ENCODE measurements around the gene GRAPL. TPM values are rescaled to one million over a fixed set of nuclear protein-coding genes. Genes with fewer than 3 reads are reported as not detected.
"Not testable (repeated sequence)": the region's sequence is repeated elsewhere in the genome, so short reads cannot be mapped to it uniquely, and the experiment has no call there.

The GRAPL gene
- total RNA-seq, 2 experiments from 2014 or later, result 121 to 261 TPM

DNA sequence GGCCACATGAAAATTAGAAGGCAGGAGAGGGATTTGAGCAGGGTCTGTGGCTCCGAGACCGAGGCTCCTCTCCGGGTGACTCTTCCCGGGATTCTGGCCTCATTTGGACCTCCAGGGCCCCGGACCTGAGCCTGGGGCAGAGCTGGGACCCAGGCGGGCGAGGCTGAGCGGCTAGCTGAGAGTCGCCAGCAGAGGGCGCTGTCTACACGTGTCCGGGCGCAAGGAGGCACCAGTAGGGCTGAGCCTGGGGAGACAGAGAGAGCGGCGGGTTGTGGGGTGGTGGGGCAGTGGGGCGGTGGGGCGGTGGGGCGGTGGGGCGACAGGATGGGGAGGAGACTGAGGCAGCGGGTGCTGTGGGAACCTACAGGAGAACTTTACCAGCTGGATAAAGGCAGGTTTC lies 75.1 kb downstream of the GRAPL start:
- H3K4me3 ChIP-seq (ENCODE audit: low read depth, low read length, poor library complexity, severe bottlenecking); BruUV-seq (replicated peaks); H3K9me2 ChIP-seq (ENCODE audit: insufficient read depth, low read length); H3K36me3 ChIP-seq (ENCODE audit: insufficient read depth, low read length); H3K27ac ChIP-seq (ENCODE audit: low read depth, low read length, poor library complexity, severe bottlenecking); H3K9me3 ChIP-seq (ENCODE audit: low read length); H3K79me2 ChIP-seq (ENCODE audit: insufficient read depth, low read depth, low read length); H2AFZ ChIP-seq (ENCODE audit: low read length); intact Hi-C loops (cut with micrococcal nuclease; ENCODE audit: unreplicated experiment); H4K20me1 ChIP-seq (ENCODE audit: insufficient read depth, low read length); CTCF ChIA-PET (ENCODE audit: unreplicated experiment); POLR2A ChIA-PET; H3K4me2 ChIP-seq (ENCODE audit: low read length); DNase-seq (ENCODE audit: low spot score); H3K4me1 ChIP-seq (ENCODE audit: insufficient read depth, low read length, poor library complexity, severe bottlenecking): not testable (repeated sequence)

DNA sequence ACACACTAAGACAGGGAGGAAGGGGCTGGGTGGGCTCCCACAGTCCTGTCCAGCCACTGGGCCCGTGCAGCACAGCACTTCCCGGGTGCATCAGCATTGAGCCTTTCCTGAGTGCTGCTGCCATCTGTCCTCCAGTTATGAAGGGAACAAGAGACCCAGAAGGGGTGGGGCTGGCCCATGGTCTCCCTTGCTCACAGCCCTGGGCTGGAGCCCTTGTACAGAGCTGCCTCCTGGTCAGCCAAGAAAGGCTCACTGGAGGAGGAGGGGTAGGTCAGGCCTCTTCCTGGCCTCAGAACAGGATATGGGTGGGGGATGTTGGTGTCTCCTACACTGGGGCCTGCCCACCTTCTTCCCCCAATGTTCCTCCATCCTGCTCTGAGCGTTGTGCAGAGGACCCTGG lies 76.0 kb downstream of the GRAPL start:
- BruUV-seq (replicated peaks); H2AFZ ChIP-seq (ENCODE audit: low read length); CTCF ChIA-PET (ENCODE audit: unreplicated experiment); POLR2A ChIA-PET; H4K20me1 ChIP-seq (ENCODE audit: insufficient read depth, low read length); H3K27ac ChIP-seq (ENCODE audit: low read depth, low read length, poor library complexity, severe bottlenecking); H3K79me2 ChIP-seq (ENCODE audit: insufficient read depth, low read depth, low read length); H3K9me3 ChIP-seq (ENCODE audit: low read length); DNase-seq (ENCODE audit: low spot score); H3K36me3 ChIP-seq (ENCODE audit: insufficient read depth, low read length); H3K4me3 ChIP-seq (ENCODE audit: low read depth, low read length, poor library complexity, severe bottlenecking); H3K4me1 ChIP-seq (ENCODE audit: insufficient read depth, low read length, poor library complexity, severe bottlenecking); H3K4me2 ChIP-seq (ENCODE audit: low read length); intact Hi-C loops (cut with micrococcal nuclease; ENCODE audit: unreplicated experiment); H3K9me2 ChIP-seq (ENCODE audit: insufficient read depth, low read length): not testable (repeated sequence)

Other genes with a start within 250 kb of the GRAPL start
- gene SLC5A10, start 175.4 kb upstream of the GRAPL start, total RNA-seq (2014; rRNA removed; shearing (Covaris generic)), result not detected in 2 replicates
- not detected in 2 replicates for gene SLC5A10, start 175.4 kb upstream of the GRAPL start, total RNA-seq (2022)
- 5.0 and 15.3 TPM in 2 replicates for gene FAM83G, start 122.8 kb upstream of the GRAPL start, total RNA-seq (2014; rRNA removed; shearing (Covaris generic))
- 9.1 and 10.4 TPM in 2 replicates for gene FAM83G, start 122.8 kb upstream of the GRAPL start, total RNA-seq (2022)
- 176 and 221 TPM in 2 replicates for gene GRAP, start 80.6 kb upstream of the GRAPL start, total RNA-seq (2014; rRNA removed; shearing (Covaris generic))
- gene GRAP, start 80.6 kb upstream of the GRAPL start, total RNA-seq (2022), result 125 and 154 TPM in 2 replicates
- 20.1 and 28.8 TPM in 2 replicates for gene EPN2, start 109.8 kb downstream of the GRAPL start, total RNA-seq (2014; rRNA removed; shearing (Covaris generic))
- gene EPN2, start 109.8 kb downstream of the GRAPL start, total RNA-seq (2022), result 20.4 and 25.0 TPM in 2 replicates
- 35.8 and 38.1 TPM in 2 replicates for gene B9D1, start 235.1 kb downstream of the GRAPL start, total RNA-seq (2014; rRNA removed; shearing (Covaris generic))
- 21.1 and 24.1 TPM in 2 replicates for gene B9D1, start 235.1 kb downstream of the GRAPL start, total RNA-seq (2022)